Liver (tissue), 3 donors: ENCODE data around the gene MOV10.

Source experiments
- JUND ChIP-seq, 2 donors: IDR thresholded peaks; 2 replicates each; pipeline ENCODE4 v1.6.1; 2016; ENCODE audit warnings: antibody characterized with exemption in 2 of 2
- RAD21 ChIP-seq, 2 donors: IDR thresholded peaks; 2 replicates each; pipeline ENCODE4 v1.6.1; 2016; ENCODE audit warnings: antibody characterized with exemption in 2 of 2, mild to moderate bottlenecking in 2 of 2
- SP1 ChIP-seq: IDR thresholded peaks from 2 replicates; pipeline ENCODE4 v1.6.1; 2018; ENCODE audit warnings: antibody characterized with exemption, mild to moderate bottlenecking
- TF ChIP-seq, protein P1 (sequence below): fragments of 150-350 bp; IDR thresholded peaks from 2 replicates; pipeline ENCODE4 v1.5.1; 2017; ENCODE audit warnings: improper control_type of control experiment, low read depth, low read length; ENCODE audit not compliant: missing input control
- TF ChIP-seq, protein P2 (sequence below): IDR thresholded peaks from 2 replicates; pipeline ENCODE4 v1.6.1; 2016; ENCODE audit warnings: antibody characterized with exemption, mild to moderate bottlenecking
- donor health status: healthy.
- donor health status: healthy.

DNA sequence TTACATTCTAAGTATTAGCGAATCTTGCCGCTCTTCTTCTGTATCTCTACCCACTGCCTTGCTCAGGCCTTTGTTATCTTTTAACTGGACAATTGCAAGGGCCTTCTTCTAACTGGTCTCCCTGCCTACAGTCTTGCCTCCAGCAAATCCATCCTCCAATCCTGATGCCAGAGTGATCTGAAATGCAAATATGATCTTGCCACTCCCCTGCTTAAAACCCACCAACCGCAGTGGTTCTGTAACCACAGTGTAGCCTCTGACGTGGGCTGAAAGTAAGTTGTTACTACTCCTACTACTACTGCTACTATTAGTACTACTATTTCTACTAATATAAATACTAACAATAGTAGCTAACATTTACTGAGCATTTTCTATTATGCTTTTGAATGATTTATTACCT, 12.4 kb downstream of the MOV10 start:
- TF ChIP-seq, protein P1, sequence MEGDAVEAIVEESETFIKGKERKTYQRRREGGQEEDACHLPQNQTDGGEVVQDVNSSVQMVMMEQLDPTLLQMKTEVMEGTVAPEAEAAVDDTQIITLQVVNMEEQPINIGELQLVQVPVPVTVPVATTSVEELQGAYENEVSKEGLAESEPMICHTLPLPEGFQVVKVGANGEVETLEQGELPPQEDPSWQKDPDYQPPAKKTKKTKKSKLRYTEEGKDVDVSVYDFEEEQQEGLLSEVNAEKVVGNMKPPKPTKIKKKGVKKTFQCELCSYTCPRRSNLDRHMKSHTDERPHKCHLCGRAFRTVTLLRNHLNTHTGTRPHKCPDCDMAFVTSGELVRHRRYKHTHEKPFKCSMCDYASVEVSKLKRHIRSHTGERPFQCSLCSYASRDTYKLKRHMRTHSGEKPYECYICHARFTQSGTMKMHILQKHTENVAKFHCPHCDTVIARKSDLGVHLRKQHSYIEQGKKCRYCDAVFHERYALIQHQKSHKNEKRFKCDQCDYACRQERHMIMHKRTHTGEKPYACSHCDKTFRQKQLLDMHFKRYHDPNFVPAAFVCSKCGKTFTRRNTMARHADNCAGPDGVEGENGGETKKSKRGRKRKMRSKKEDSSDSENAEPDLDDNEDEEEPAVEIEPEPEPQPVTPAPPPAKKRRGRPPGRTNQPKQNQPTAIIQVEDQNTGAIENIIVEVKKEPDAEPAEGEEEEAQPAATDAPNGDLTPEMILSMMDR = no peak
- no peak for TF ChIP-seq RAD21 (IDR thresholded peaks at IDR 0.05)
- TF ChIP-seq SP1 = no peak
- no peak for TF ChIP-seq JUND (IDR thresholded peaks at IDR 0.05)
- TF ChIP-seq, protein P2, sequence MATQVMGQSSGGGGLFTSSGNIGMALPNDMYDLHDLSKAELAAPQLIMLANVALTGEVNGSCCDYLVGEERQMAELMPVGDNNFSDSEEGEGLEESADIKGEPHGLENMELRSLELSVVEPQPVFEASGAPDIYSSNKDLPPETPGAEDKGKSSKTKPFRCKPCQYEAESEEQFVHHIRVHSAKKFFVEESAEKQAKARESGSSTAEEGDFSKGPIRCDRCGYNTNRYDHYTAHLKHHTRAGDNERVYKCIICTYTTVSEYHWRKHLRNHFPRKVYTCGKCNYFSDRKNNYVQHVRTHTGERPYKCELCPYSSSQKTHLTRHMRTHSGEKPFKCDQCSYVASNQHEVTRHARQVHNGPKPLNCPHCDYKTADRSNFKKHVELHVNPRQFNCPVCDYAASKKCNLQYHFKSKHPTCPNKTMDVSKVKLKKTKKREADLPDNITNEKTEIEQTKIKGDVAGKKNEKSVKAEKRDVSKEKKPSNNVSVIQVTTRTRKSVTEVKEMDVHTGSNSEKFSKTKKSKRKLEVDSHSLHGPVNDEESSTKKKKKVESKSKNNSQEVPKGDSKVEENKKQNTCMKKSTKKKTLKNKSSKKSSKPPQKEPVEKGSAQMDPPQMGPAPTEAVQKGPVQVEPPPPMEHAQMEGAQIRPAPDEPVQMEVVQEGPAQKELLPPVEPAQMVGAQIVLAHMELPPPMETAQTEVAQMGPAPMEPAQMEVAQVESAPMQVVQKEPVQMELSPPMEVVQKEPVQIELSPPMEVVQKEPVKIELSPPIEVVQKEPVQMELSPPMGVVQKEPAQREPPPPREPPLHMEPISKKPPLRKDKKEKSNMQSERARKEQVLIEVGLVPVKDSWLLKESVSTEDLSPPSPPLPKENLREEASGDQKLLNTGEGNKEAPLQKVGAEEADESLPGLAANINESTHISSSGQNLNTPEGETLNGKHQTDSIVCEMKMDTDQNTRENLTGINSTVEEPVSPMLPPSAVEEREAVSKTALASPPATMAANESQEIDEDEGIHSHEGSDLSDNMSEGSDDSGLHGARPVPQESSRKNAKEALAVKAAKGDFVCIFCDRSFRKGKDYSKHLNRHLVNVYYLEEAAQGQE = no peak
